HL-60/S4 treated with phorbol 12-myristate 13-acetate at 8.2 ng/mL for 4 days and 3 days (cell line): ENCODE results near the gene SORBS1.

Experiments used
- in situ Hi-C: fragments of 300-500 bp; cut with MboI; formaldehyde crosslinking; loops from 2 replicates; pipeline ENCODE4 v1.15.0; 2022; ENCODE audit warnings: low sequenced_read_pairs

SORBS1 gene

DNA sequence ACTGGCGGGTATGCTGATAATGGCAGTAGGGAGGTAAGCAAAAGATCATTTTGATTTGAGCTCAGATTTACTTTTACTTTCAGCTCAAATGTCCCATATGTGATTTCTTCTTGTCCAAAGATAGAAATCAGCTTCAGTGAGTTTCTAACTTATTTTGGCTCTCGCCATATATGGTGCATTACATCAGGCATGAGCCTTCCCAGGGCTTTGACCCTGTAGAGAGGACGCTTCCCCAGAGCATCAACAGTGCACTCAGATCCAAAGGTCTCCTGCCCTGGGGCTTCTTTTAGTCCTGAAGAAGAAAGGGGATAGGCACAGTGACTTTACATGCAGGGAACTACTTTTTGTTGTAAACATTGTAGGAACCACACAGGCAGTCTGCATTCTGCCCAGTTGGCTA lies 141.8 kb downstream of the SORBS1 start:
- in situ Hi-C loops, result no loop called here

DNA sequence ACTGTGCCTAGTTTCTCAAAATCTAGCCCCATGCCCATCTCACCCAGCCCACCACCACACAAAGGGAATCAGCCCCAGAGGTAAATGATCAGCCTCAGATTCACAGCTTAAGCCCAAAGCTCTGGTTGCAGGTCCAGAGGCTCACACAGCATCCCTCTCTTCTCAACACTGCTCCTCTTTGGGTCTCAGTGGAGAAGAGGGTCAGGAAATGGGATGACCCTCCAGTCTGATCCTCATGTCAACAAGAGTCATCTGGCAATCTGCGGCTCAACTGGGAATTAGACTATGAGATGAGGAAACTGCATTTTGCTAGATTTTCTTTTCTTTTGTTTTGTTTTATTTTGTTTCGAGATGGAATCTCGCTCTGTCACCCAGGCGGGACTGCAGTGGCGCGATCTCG lies 144.2 kb downstream of the SORBS1 start:
- in situ Hi-C loops, result no loop called here

DNA sequence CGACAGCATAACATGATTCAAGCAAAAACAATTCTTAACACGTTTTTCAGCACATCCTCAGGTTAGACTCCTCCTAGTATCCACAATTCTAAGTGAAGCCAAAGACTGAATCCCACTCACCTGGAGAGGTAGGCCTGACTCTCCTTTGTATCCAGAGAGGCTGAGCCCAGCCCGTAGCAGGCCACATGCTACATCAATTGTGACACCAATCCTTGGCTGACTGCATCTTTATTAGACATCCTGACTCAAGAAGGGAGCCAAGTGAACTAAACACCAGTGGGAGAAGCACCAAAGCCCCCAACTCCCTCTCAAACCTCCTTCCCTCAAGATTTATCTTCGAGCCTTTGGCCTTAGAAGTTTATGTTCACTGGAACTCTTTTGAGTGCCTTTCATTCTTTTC lies 144.9 kb downstream of the SORBS1 start:
- in situ Hi-C loops, result no loop called here

DNA sequence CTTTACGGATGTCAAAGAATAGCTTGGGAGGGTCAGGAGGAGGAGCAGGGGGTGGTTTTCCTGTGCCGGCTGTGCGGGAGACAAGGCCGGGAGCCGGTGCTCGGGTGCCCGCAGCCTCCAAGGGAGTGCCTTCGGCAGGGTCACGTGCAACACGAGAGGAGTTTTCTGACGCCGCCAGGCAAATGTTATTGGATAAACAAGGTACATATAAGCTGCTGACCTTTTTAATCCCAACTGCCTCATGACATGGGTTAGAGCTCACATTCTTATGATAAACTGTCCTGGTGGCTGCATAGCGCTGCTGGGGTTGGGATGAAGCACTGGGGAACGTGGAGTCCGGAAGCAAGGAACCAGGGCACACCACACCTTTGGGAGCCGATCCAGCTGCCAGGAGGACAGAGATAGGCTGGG lies 145.5 kb downstream of the SORBS1 start:
- in situ Hi-C loops, result no loop called here

DNA sequence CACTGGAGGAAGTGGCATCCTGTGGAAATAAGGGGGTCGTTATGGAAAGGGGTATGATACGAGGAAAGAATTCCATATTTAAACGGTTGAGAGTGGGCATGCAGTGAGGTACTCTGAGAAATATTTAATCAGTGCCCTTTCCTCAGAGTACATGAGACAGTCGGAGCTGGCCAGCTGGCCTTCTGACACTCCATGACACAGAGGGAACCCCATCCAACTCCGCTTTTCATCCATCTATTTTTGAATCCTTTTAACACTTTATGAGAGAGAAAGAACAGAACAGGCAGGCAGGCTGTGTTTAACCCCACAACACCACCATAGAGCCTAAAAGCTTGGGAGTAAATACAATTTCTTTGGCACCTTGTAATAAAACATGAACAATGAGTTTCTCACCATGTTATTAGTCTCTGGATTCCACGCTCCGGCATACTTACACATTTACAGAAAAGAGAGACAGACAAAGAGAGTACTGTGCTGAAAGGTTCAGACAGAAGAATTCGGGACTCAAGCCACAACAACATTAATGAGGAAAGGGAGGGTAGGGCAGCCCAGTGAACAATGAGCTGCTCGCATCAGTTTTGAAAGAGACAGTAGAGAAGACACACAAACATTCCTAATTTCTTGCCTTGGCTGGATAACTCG lies 146.2 kb downstream of the SORBS1 start:
- in situ Hi-C loops, result no loop called here

DNA sequence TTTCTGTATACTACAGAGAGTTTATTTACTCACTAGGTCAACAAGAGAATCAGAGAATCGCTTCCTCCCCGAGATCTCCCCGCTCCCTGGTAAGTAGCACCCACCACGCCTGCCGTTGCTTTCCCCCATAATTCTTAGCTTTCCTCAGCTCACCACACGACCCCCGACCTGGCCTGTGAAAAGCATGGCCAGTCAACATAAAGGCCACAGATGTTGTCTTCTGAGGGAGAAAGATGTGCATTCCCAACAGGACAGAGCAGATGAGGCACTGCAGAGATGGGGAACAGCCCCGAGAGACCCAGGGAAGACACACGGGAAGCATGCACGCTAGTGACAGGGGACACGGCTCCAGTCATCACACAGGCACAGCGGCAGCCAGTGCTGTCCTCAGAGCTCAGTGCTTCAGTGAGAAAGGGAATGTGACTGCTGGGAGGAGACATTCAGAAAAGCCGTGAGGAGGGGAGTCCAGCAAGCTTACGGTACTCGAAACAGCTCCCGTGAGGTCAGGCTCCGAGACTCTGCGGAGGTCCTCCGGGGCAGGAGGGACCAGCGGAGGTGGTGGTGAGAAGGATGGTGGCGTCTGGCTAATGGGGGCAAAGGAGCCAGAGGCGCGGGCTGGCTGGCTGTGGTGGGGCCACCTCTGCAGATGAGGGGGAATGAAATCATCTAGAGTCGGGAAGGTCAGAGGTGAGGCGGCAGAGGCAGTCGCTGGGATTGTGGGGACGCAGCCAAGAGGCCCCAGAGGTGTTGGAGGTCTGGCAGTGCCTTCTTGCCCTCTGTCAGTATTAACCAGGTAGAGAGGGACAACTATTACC lies 146.9 kb downstream of the SORBS1 start:
- in situ Hi-C loops, result no loop called here

DNA sequence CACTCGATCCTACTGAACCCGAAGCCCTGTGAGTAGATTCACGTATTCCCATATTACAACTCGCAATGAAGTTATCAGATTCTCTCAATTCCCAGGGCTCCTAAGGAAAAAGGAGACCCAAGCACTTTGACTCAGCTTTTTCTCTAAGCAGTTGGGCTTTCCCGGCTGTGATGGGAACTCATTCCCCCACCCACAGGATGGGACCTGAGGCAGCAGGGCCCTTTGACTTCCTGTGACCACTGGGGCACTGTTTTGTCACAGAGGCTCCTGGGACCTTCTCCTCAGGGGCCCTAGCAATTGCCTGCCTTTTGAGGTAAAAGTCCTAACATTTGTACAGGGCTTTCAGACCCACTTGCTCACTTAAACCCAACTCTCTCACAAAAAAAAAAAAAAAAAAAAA lies 147.6 kb downstream of the SORBS1 start:
- in situ Hi-C loops, result no loop called here

DNA sequence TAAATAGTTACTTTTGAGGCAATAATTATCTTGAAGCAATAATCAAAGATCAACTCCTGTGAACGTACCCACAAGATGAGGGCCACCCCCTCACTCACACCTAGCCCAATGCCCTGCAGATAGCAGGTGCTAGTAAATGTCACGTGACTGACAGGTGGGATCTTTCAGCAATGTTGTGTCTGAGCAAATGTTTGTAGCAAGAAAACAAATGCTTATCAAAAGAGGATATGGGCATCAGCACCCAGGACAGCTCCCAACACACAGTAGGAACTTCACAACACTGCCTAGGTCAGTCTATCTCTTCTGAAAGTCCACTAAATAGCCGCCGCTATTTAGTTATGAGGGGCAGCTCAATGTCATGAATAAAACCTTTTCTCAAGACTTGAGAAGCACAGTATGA lies 149.5 kb downstream of the SORBS1 start:
- in situ Hi-C loops, result no loop called here

DNA sequence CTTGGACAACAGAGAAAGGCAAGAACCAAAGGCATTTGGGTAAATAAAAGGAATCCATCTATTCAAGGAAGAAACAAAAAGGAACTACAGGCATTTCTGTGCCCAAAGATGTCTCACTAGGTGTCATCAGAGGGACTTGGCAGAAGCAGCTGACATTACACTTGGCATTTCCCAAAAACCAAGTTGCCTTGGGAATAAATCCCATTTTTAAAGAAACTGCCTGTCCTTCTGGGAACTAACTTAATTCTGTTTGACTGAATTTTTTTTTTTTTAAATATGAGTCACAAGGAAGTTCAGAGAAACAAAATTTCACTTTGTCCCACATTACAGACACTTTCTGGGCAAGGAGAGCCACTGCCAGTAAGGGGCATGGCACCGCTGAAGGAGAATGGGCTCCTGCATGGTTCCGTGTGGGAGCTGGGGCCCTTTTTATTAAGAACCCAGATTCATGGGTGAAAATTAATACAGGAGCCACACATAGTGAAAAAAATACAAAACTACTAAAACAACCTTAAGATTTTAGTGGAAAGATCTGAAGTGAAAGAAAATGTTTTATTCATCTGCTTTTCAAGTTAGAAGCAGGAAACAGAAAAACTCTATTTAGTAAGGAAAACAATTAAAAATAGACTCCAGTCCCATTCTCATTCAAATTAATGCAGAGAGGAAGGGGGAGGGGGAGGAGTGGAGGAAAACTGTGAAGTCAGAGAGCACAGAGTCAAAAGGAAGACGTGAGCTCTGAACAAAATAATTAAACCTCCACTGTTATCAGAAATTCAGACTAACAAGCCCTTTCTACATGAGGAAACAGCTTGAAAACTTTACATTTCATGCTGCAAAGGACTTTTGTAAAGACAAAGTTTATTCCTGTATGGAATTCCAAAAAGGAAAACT lies 151.9 kb downstream of the SORBS1 start:
- in situ Hi-C loops, result no loop called here

DNA sequence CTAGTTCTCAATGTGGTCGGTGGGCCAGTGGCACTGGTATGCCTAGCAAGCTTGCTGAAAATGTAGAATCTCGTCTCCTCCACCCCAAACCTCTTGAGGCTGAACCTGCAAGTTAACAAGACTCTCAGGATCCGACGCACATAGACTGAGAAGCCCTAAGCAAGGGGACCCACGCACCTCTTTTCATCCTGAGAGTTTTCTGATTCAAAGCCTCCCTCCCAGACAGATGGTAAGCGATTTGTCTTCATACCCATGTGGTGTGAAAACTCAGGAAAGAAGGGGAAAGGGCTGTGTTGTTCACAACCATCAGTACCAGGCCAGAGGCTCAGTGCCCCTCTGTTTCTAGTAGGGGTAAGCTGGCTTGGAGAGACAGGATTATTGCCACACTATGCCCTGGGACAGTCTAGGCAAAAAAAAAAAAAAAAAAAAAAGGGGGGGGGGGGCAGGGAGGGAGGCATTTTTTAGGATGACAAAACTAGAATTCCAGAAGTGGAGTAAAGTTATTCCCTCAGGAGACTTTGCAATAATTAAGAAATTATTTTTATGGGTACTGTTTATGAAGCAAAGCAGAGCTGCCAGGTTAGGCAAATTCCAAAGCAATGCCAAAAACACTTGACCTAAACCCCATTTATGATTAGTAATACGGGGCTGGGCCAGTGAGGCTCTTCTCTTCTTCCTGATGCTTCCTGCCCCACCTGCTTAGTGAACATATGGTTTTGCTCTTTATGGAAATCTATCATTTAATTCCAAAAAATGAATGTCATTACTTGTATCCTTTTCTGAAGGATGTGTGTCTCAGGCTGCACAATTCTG lies 152.8 kb downstream of the SORBS1 start:
- in situ Hi-C loops, result no loop called here

DNA sequence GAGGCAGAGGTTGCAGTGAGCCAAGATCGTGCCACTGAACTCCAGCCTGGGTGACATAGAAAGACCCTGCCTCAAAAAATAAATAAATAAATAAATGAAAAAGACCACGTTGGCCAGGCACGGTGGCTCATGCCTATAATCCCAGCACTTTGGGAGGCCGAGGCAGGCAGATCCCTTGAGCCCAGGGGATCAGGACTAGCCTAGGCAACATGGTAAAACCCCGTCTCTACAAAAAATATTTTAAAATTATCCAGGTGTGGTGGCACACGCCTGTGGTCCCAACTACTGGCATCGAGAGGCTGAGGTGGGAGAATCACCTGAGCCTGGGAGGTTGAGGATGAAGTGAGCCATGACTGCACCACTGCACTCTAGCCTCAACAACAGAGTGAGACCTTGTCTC lies 153.6 kb downstream of the SORBS1 start:
- in situ Hi-C loops, result no loop called here

DNA sequence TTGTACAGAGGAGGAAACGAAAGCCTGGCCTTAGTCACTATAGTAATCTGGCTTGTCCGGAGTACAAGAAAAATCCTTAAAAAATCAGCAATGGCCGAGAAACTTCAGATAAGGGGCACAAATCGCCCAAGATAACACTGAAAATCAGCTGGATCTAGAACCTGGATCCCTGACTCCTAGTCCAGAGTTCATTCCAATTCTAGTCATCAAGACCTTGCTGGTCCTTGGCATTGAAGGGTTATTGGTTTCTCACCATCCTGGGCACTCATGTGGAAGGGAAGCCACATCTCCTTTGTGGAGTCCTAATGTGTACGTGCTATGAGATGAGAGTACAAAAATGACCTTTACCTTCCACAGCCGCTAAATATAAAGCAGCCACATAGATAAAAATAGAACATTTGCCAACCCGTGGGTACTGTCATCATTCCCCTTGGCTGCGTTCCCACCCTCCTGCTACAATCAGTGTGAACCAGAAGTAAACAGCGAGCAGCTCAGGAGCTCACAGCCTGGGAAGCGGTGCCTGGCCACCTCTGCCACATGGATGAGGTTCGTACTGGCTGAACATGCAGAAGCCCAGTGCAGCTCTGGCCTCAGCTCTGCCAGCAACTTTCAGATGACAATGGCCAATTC lies 154.4 kb downstream of the SORBS1 start:
- in situ Hi-C loops, result no loop called here

DNA sequence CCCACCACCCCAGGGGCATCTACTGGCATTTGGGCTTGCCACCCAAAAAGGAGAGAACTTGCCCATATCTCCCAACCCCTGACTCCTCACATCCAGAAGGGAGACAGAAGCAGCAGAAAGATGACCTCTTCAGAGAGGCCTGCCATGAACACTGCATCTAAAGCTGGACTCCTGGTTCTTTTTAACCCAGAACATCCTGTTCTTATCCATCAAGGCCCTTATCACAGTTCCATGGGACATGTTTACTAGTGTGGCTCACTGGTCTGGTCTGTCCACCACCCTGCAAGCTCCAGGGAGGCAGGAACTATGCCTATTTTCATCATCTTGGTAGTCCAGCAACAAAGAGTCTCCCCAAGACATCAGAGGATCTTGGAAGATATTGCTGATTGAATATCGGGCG lies 155.5 kb downstream of the SORBS1 start:
- in situ Hi-C loops, result no loop called here

DNA sequence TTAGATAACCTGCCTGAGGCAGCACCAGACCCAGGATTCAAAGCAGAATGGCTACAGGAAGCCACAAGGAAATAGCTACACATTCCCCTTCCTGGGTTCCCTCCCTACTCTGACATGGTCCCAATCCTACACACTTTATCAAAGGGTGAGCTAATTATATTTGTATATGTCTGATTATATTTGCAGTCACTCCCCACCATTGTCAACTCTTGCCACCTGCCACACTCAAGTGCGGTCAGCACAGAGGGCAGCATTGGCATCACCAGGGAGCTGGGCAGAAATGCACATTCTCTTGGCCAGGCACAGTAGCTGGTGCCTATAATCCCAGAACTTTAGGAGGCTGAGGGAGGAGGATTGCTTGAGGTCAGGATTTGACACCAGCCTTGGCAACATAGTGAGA lies 156.3 kb downstream of the SORBS1 start:
- in situ Hi-C loops, result no loop called here

DNA sequence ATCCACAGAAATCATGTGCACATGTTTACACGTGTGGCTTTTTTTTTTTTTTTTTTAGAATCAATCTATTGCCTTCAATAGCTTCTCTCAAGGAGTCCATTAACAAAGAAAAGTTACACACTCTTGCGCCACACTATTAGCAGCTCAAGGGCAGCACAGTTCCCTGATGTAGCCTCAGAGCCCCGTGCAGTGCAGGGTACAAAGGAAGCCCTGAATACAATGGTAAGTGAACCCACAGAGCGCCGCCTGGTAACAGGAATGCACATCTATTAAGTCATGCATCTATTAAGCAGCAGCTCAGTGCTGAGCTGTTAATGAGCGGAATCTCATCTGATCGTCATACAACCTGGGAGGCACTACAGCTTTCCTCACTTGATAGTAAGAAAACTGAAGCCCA lies 156.7 kb downstream of the SORBS1 start:
- in situ Hi-C loops, result no loop called here

DNA sequence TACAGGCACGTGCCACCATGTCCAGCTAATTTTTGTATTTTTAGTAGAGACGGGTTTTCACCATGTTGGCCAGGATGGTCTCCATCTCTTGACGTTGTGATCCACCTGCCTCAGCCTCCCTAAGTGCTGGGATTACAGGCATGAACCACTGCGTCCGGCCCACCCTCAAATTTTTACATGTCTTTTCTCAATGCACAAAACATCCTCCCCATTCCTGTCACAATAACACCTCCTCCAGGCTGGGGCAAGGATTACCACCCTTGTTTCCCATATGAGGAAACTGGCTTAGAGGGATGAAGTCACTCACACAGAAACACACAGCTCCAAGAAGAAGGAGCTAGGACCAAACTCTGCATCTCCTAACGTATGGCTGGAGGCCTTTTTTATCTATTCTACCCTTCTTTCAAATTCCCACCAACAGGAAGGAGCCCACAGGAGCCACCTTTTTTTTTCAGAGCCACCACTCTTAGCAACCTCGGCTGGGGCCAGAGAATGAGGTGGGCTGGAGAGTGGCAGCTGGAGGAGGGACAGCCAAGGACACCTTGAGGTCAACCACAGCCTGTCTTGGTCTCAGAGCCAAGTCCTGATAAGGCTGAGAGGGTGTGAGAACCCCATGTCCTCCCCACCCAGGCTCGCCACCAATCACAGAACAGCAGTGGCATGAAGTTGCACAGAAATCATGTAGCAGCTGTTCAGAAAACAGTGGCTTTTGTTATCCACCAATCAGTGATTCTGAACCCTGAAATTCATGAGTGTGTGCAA lies 157.3 kb downstream of the SORBS1 start:
- in situ Hi-C loops, result no loop called here

DNA sequence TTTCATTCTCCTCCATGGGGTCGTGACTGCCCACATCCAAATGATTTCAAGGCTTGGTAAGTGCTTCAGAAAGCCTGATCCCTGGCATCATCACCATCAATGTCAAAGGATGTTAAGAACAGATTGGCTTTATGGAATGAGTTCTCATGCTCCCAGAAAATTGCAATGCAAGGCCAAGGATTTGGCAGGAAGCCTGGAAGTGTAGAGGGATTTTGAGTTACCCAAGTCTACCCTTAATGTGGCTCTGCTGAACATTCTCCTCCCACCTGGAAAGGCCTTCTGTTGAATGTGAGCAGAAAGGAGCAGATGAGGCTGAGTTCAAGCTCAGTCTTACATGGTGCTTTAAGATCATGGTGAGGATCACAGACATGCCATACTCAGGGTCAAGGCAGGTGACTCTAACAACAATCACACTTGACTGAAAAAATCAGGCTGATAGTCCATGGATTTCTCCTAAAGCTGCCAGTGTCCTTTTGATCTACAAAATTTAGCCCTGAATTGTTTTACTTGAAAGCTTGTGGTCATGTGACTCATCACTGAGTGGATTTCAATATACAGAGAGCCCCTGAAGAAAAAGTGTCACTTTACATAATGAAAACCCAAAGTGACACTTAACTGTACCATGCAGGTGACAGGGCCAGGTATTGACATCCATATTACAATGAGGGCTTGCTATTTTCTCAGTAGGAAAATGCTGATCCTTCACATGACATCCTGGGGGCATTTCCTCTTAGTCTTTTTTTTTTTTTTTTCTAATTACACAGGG lies 159.3 kb downstream of the SORBS1 start:
- in situ Hi-C loops, result no loop called here

DNA sequence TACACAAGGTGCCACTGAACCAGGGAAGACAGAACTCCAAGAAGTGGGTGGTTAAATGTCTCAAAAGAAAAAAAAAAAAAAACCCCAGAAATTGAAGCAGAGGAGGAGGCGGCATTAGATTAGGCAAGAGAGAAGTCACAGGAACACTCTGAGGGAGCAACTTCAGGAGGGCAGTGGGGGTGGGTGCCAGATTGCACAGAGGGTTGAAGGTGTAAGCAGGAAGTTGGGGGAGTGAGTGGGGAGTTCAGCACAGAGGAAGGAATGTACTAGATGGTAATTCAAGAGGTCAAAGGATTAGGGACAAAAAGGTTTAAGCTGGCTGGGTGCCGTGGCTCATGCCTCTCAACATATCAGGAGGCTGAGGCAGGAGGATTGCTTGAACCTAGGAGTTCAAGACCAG lies 160.4 kb downstream of the SORBS1 start:
- in situ Hi-C loops, result no loop called here

DNA sequence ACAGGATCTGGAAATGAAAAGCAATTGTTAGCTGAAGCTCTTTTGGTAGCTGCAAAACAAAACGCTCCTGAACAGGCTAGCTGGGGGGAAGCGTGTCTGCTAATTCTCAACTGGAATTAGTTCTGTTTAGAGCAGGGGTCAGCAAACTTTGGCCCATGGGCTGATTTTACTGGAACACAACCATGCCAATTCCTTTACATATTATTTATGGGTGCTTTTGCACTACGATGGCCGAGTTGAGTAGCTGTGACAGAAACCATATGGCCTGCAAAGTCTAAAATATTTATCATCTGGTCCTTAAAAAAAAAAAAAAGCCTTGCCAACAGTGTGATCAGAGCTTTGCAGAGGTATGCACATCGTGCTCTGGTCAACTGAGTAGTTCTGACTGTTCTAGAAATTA lies 162.0 kb downstream of the SORBS1 start:
- in situ Hi-C loops, result no loop called here
